ENCODE results near the gene BLID. TPM values are rescaled to one million over a fixed set of nuclear protein-coding genes. Genes with fewer than 3 reads are reported as not detected.

The BLID gene
- polyA plus RNA-seq, 1 donor, result not detected

DNA sequence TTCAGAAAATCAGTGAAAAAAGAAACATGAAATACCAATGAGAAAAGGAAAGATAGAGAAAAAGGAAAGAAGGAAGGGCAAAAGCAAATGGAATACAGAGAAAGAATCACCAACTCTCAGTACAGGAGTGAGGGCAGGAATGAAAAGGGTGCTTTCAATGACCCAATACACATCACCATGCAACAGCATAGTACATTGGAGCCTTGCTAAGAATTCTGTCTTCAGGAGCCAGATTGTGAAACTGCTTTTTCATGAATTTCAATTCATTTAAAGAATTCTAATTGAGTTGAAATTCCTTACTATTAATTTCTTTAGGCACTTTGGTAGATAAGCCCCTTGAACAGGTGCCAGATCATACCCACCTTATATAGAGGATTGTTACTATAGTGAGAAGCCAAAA, 34.9 kb downstream of the BLID start:
- no peak for DNase-seq (ENCODE audit: low read depth)

DNA sequence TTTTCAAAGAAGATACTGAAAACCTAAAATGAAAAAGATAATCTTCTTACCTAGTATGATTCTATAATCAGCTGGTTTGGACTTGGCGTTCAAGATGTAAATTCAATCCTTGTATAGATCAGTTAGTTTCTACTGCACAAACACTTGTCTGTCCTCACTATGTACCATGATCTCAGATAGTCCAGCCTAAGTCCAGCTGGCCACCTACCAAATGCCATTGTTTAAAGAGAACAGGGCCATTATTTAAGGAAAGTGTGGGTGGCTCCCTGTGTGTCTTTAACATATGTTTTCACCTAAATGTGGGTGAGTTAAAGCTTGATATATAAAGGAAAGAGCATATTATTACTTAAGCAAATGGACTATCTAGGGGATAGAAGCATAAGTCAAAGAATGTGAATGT, 38.6 kb downstream of the BLID start:
- DNase-seq (ENCODE audit: low read depth), result no peak

GRCh38 chr11:122076512-122077120, 39.4 kb downstream of the BLID start:
- DNase-seq (ENCODE audit: low read depth), result no peak

- DNase-seq (ENCODE audit: low read depth), result no peak
These were observed 41.0 kb downstream of the BLID start for GRCh38 chr11:122075016-122075415.

GRCh38 chr11:122074022-122074421, 42.0 kb downstream of the BLID start:
- no peak for DNase-seq (ENCODE audit: low read depth)

DNA sequence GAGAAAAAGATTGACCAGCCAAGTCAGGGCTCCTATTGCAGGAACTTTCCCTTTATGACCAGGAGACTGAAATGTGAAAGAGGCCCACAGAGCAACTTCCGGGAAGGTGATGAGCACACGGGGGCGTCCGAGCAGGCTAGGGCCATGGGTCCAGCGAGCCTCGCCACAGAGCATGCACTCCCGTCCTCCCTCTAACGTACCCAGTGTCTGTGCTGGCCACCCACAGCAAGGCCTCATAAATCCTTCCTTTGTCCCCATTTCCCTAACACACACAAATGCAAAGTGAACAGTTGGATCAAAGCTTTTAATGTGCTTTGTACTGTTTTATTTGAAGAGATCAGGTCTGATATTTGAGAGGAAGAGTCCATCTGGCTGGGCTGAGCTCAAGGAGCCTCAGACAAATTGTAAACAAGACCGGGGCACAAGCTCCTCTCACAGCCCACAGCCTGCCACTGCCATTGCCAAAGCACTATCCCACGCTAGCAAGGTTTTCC, 44.3 kb downstream of the BLID start:
- DNase-seq (ENCODE audit: low read depth), result no peak

- DNase-seq (ENCODE audit: low read depth), result peak; percentile 57
These were observed 46.2 kb downstream of the BLID start for GRCh38 chr11:122069707-122070360.

DNA sequence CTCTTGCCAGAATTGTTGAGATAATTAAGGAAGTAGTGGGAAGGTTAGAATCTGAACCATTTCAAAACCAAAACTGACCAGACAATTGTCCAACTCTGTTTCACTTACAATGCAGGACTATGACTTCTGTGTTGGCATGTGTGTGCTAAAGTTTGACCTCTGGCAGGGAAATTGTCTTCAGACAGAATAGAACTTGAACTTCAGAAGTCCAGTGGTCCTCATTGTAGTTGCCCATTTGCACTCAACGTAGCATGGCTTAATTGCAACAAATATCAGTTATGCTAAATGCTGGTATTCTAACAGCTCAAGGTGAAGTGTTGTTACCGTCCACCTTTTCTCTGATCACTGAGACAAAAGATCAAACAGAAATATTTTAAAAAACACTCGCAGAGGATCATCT, 47.2 kb downstream of the BLID start:
- no peak for DNase-seq (ENCODE audit: low read depth)

DNA sequence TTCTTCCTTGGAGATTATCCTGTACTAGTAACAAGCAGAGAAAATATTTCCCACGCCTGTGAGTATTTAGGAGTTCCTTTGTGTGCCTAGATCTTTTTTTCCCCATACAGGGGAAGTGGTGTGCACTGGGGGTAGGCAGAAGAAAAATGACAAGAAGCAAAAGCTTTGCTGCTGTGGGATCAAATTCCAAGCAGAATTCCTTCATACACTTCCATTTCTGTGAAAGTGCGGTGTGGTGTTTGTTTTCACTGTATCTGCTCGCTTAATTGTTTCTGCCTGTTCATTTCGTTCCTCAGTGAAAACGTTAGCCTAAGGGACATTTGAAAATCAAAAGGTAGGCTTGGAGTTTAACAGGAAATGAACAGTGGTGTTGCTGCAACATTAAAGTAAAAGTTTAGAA, 47.9 kb downstream of the BLID start:
- DNase-seq (ENCODE audit: low read depth), result no peak
